Colonic mucosa (tissue), 4 donors: ENCODE data around the gene ABCA5. TPM values are rescaled to one million over a fixed set of nuclear protein-coding genes. Genes with fewer than 3 reads are reported as not detected.
"Not testable (repeated sequence)": the region's sequence is repeated elsewhere in the genome, so short reads cannot be mapped to it uniquely, and the experiment has no call there.

Experiments
- DNase-seq: peaks from one replicate; pipeline ENCODE4 v3.0.0-alpha.2; 2020
- H3K27ac ChIP-seq: fragments of 200-600 bp; one replicate; pipeline ENCODE4 v1.8.0; 2021
- H3K27me3 ChIP-seq: fragments of 200-600 bp; one replicate; pipeline ENCODE4 v1.8.0; 2021
- H3K36me3 ChIP-seq: fragments of 200-600 bp; one replicate; pipeline ENCODE4 v1.8.0; 2021
- H3K4me1 ChIP-seq: fragments of 200-600 bp; one replicate; pipeline ENCODE4 v1.8.0; 2021; ENCODE audit warnings: mild to moderate bottlenecking
- H3K4me3 ChIP-seq: fragments of 200-600 bp; one replicate; pipeline ENCODE4 v1.8.0; 2021
- H3K9ac ChIP-seq, 2 donors: one replicate each; pipeline ENCODE4 v1.7.0; 2013; ENCODE audit warnings: control low read depth in 2 of 2, low read depth in 2 of 2, low read length in 2 of 2
- H3K9me3 ChIP-seq: fragments of 200-600 bp; one replicate; pipeline ENCODE4 v1.8.0; 2021
- CTCF ChIP-seq: fragments of 200-600 bp; IDR thresholded peaks from one replicate; pipeline ENCODE4 v1.8.0; 2022; ENCODE audit warnings: antibody characterized with exemption, mild to moderate bottlenecking
- intact Hi-C: fragments of 100-400 bp; cut with DNase I; formaldehyde crosslinking; loops from one replicate; pipeline ENCODE4 v1.14.1; 2022
- total RNA-seq, 2 donors: library from RNA; stranded (reverse); fragmentation: NEBNext Ultra II Directional in 1 of 2; extraction: Animal tissue kit (Norgen Biotek cat#: 25700) in 1 of 2; gene quantifications; one replicate each; pipeline ENCODE4 v1.2.1, GENCODE V29; 2021
- donor health status: healthy.
- donor health status: DM: no; HTN: no; CAD: no.
- donor health status: DM: no; HTN: no; CAD: no.

Gene ABCA5
- total RNA-seq, 2 donors from 2014 or later = 20.8 to 43.4 TPM

- H3K9ac ChIP-seq = no peak overlapping the region
- no peak overlapping the region for H3K27ac ChIP-seq
- TF ChIP-seq CTCF = no peak
- H3K9me3 ChIP-seq = no peaks in the 10 kb centered on the region
- H3K27me3 ChIP-seq = no peaks in the 10 kb centered on the region
- H3K4me1 ChIP-seq = no peaks in the 10 kb centered on the region
- intact Hi-C loops = no loop called here
- H3K36me3 ChIP-seq = no peaks in the 10 kb centered on the region
- no peak for DNase-seq
- no peak overlapping the region for H3K4me3 ChIP-seq
Observed at GRCh38 chr17:69300222-69300621, 26.7 kb downstream of the ABCA5 start.

- H3K27ac ChIP-seq, H3K27me3 ChIP-seq, H3K4me1 ChIP-seq, H3K36me3 ChIP-seq, DNase-seq, intact Hi-C loops, H3K9ac ChIP-seq, H3K4me3 ChIP-seq, H3K9me3 ChIP-seq: not testable (repeated sequence)
Observed at GRCh38 chr17:69298120-69298722, 28.7 kb downstream of the ABCA5 start.

- no peak overlapping the region for H3K4me3 ChIP-seq
- H3K4me1 ChIP-seq = no peaks in the 10 kb centered on the region
- H3K9ac ChIP-seq = no peak overlapping the region
- H3K27ac ChIP-seq = no peak overlapping the region
- intact Hi-C loops = no loop called here
- H3K9me3 ChIP-seq = no peaks in the 10 kb centered on the region
- no peaks in the 10 kb centered on the region for H3K36me3 ChIP-seq
- no peaks in the 10 kb centered on the region for H3K27me3 ChIP-seq
- DNase-seq = no peak
- TF ChIP-seq CTCF = no peak
Observed at GRCh38 chr17:69287168-69287567, 39.8 kb downstream of the ABCA5 start.

- no peak for TF ChIP-seq CTCF
- DNase-seq = no peak
- H3K36me3 ChIP-seq = no peaks in the 10 kb centered on the region
- H3K9me3 ChIP-seq = no peaks in the 10 kb centered on the region
- intact Hi-C loops = no loop called here
- no peak overlapping the region for H3K4me3 ChIP-seq
- H3K27ac ChIP-seq = no peak overlapping the region
- no peak overlapping the region for H3K9ac ChIP-seq
- no peaks in the 10 kb centered on the region for H3K27me3 ChIP-seq
- H3K4me1 ChIP-seq = no peaks in the 10 kb centered on the region
Observed at GRCh38 chr17:69286257-69286656, 40.7 kb downstream of the ABCA5 start.

GRCh38 chr17:69284646-69285045 lies 42.3 kb downstream of the ABCA5 start:
- intact Hi-C loops = no loop called here
- H3K27me3 ChIP-seq = no peaks in the 10 kb centered on the region
- no peak for TF ChIP-seq CTCF
- no peaks in the 10 kb centered on the region for H3K9me3 ChIP-seq
- no peaks in the 10 kb centered on the region for H3K4me1 ChIP-seq
- H3K9ac ChIP-seq = no peak overlapping the region
- H3K27ac ChIP-seq = no peak overlapping the region
- no peaks in the 10 kb centered on the region for H3K36me3 ChIP-seq
- no peak overlapping the region for H3K4me3 ChIP-seq
- DNase-seq = no peak

- Histone ChIP-seq H3K9ac (no peak overlapping the region), H3K27me3 (no peaks in the 10 kb centered on the region), H3K36me3 (no peaks in the 10 kb centered on the region), H3K9me3 (no peaks in the 10 kb centered on the region), H3K4me3 (no peak overlapping the region), H3K27ac (no peak overlapping the region), H3K4me1 (no peaks in the 10 kb centered on the region)
- no peak for TF ChIP-seq CTCF
- intact Hi-C loops = no loop called here
- DNase-seq = no peak
Observed at GRCh38 chr17:69282002-69282401, 44.9 kb downstream of the ABCA5 start.

GRCh38 chr17:69276279-69276678 lies 50.7 kb downstream of the ABCA5 start:
- H3K4me1 ChIP-seq, H3K4me3 ChIP-seq, DNase-seq, H3K9ac ChIP-seq, H3K9me3 ChIP-seq, intact Hi-C loops, H3K36me3 ChIP-seq, H3K27ac ChIP-seq, H3K27me3 ChIP-seq: not testable (repeated sequence)
